ENCODE measurements around the gene MAP3K1. TPM values are rescaled to one million over a fixed set of nuclear protein-coding genes. Genes with fewer than 3 reads are reported as not detected.

Gene MAP3K1
- total RNA-seq, 1 experiment from 2014 or later = 7.9 TPM

DNA sequence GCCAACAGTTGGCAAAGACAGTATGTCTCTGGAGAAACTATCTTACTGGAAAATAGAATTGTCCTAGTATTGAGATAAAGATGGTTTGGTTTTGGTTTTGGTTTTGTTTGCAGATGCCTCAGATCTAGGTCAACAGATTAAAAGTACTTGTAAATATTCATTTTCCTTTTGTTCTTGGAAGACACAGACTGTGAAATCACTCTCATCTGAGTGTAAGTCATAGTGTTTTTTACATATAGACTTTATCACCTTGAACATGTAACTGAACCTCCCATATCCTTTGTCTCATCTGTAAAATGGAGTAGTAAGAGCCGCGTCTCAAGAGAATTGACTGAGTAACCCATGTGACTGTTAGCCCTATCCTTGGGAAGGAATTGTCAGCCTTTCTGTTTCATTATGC is 34.3 kb downstream of the MAP3K1 start:
- Mint-ChIP-seq H3K36me3 (ENCODE audit: insufficient read depth, unreplicated experiment) (peaks cover 7% of the 10 kb centered on the region), H3K27ac (ENCODE audit: low read depth, unreplicated experiment) (no peak overlapping the region), H3K27me3 (ENCODE audit: insufficient read depth, unreplicated experiment) (no peaks in the 10 kb centered on the region), H3K4me1 (ENCODE audit: insufficient read depth, unreplicated experiment) (peaks cover 31% of the 10 kb centered on the region), H3K9me3 (ENCODE audit: unreplicated experiment) (no peaks in the 10 kb centered on the region), H3K4me3 (ENCODE audit: unreplicated experiment) (no peak overlapping the region)
- no TSS peak for BruUV-seq (replicated peaks)
- ChIA-PET CTCF (interaction anchor here (1.1 kb wide), 1 partner anchor 585 kb away, joined by 3 read pairs; no protein-coding TSS in a partner anchor), POLR2A (no interaction called here)
- intact Hi-C loops (cut with micrococcal nuclease) = no loop called here
- no peak for DNase-seq (ENCODE audit: unreplicated experiment)
- TF ChIP-seq, protein P1, sequence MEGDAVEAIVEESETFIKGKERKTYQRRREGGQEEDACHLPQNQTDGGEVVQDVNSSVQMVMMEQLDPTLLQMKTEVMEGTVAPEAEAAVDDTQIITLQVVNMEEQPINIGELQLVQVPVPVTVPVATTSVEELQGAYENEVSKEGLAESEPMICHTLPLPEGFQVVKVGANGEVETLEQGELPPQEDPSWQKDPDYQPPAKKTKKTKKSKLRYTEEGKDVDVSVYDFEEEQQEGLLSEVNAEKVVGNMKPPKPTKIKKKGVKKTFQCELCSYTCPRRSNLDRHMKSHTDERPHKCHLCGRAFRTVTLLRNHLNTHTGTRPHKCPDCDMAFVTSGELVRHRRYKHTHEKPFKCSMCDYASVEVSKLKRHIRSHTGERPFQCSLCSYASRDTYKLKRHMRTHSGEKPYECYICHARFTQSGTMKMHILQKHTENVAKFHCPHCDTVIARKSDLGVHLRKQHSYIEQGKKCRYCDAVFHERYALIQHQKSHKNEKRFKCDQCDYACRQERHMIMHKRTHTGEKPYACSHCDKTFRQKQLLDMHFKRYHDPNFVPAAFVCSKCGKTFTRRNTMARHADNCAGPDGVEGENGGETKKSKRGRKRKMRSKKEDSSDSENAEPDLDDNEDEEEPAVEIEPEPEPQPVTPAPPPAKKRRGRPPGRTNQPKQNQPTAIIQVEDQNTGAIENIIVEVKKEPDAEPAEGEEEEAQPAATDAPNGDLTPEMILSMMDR (IDR thresholded peaks at IDR 0.05; ENCODE audit: unreplicated experiment) = no peak

DNA sequence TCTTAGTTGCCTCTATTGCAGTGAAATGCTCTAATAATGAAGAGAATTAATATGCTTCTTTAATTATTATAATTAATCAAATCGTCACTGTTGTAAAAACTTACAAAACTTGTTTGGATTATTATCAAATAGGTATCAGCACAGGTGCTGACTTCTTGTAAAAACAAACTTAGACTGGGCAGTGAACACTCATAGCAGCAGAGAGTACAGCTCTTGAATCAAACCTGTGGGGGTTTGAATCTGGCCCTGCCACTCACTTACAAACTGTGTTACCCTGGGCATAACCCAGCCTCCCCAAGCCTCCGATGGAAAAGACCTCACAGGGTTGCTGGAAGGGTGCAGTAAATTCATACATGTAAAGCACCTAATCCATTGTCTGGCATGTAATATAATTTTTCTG is 35.1 kb downstream of the MAP3K1 start:
- H3K9me3 Mint-ChIP-seq (ENCODE audit: unreplicated experiment) = no peaks in the 10 kb centered on the region
- no peaks in the 10 kb centered on the region for H3K27me3 Mint-ChIP-seq (ENCODE audit: insufficient read depth, unreplicated experiment)
- POLR2A ChIA-PET = no interaction called here
- H3K4me1 Mint-ChIP-seq (ENCODE audit: insufficient read depth, unreplicated experiment) = peaks cover 36% of the 10 kb centered on the region
- H3K4me3 Mint-ChIP-seq (ENCODE audit: unreplicated experiment) = no peak overlapping the region
- CTCF ChIA-PET = interaction anchor here (1.1 kb wide), 2 partner anchors 12 to 586 kb away, joined by 3 read pairs; no protein-coding TSS in a partner anchor
- no peak for DNase-seq (ENCODE audit: unreplicated experiment)
- TF ChIP-seq, protein P1 (IDR thresholded peaks at IDR 0.05; ENCODE audit: unreplicated experiment) = no peak
- H3K27ac Mint-ChIP-seq (ENCODE audit: low read depth, unreplicated experiment) = no peak overlapping the region
- BruUV-seq (replicated peaks) = no TSS peak
- intact Hi-C loops (cut with micrococcal nuclease) = no loop called here
- peaks cover 7% of the 10 kb centered on the region for H3K36me3 Mint-ChIP-seq (ENCODE audit: insufficient read depth, unreplicated experiment)

DNA sequence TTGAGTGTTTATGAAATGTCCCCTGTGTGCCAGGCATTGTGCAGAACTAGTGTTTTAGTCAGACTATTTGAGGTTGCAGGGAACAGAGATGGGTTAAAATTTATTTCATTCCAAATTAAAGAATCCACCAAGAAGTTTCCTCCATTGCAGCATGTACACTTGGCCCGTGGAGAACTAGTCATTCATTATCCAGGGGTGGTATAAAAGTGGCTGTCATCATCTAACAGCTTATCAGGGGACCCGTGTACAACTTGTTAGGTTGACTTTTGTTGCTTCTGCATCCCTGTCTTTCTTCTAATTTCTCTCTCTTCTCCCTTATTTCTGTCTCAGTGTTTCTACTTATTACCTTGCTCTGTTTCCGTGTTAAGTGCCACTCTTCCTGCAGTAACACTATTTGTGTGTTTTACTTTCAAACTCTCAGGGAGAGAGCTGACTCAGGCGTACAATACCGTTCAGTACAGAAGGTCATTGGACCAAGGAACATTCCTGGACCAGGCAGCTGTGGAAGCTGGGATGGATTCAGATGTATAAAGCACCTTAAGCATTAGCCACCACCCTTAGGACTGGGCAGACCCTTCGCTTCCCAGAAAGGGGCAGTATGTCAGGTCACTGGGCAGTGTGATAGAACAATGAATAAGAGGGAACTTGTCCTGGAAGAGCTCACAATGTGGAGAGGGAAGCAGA is 36.1 kb downstream of the MAP3K1 start:
- BruUV-seq (replicated peaks) = no TSS peak
- no peaks in the 10 kb centered on the region for H3K27me3 Mint-ChIP-seq (ENCODE audit: insufficient read depth, unreplicated experiment)
- no peak overlapping the region for H3K4me3 Mint-ChIP-seq (ENCODE audit: unreplicated experiment)
- no peak for DNase-seq (ENCODE audit: unreplicated experiment)
- TF ChIP-seq, protein P1 (IDR thresholded peaks at IDR 0.05; ENCODE audit: unreplicated experiment) = no peak
- H3K36me3 Mint-ChIP-seq (ENCODE audit: insufficient read depth, unreplicated experiment) = peaks cover 5% of the 10 kb centered on the region
- no peaks in the 10 kb centered on the region for H3K9me3 Mint-ChIP-seq (ENCODE audit: unreplicated experiment)
- intact Hi-C loops (cut with micrococcal nuclease) = no loop called here
- peaks cover 32% of the 10 kb centered on the region for H3K4me1 Mint-ChIP-seq (ENCODE audit: insufficient read depth, unreplicated experiment)
- ChIA-PET POLR2A (interaction anchor here (1.6 kb wide), 1 partner anchor 14 kb away, joined by 4 read pairs; no protein-coding TSS in a partner anchor), CTCF (interaction anchor here (0.6 to 1.5 kb wide), 4 partner anchors 8 to 580 kb away, joined by 3 to 4 read pairs (median 3); no protein-coding TSS in a partner anchor)
- no peak overlapping the region for H3K27ac Mint-ChIP-seq (ENCODE audit: low read depth, unreplicated experiment)

DNA sequence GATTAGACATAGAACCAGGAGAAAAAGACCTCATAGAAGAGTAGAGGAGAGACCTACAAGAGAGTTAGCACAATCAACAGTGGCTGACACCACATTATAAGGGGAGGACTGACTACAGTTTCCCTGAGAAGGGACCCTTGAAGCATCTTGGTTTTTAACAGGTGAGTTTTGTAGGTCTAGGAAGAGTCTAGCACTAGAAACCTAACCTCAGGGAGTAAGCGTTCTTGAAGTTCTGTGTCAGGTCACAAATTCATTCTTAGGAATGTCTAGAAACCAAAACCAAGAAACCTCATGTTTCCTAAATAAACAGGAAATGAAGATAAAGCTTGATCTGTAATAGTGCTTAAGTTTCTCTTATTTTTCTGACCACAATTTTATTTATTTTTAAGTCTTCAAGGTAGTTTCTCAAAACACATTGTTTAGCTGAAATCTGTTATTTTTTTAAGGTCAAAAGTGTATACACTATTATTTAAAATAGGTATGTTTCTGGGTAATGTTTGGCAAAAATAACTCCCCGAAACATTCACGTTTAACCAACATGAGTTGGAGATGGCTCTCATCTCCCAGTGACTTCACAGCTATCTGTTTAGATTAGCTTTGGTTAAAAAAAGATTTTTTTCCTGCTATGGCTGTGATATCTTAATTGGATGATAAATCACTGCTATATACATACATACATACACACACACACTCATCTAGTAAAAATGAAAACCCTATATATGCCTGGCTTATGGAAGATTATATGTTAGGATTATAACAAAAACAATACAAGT is 37.1 kb downstream of the MAP3K1 start:
- POLR2A ChIA-PET = interaction anchor here (1.6 kb wide), 1 partner anchor 15 kb away, joined by 4 read pairs; no protein-coding TSS in a partner anchor
- Mint-ChIP-seq H3K27me3 (ENCODE audit: insufficient read depth, unreplicated experiment) (no peaks in the 10 kb centered on the region), H3K9me3 (ENCODE audit: unreplicated experiment) (no peaks in the 10 kb centered on the region), H3K27ac (ENCODE audit: low read depth, unreplicated experiment) (no peak overlapping the region), H3K36me3 (ENCODE audit: insufficient read depth, unreplicated experiment) (no peaks in the 10 kb centered on the region), H3K4me3 (ENCODE audit: unreplicated experiment) (no peak overlapping the region), H3K4me1 (ENCODE audit: insufficient read depth, unreplicated experiment) (peaks cover 28% of the 10 kb centered on the region)
- intact Hi-C loops (cut with micrococcal nuclease) = no loop called here
- no TSS peak for BruUV-seq (replicated peaks)
- no peak for DNase-seq (ENCODE audit: unreplicated experiment)
- CTCF ChIA-PET = interaction anchor here (0.8 to 1.5 kb wide), 2 partner anchors 32 to 581 kb away, joined by 3 to 4 read pairs; no protein-coding TSS in a partner anchor
- TF ChIP-seq, protein P1 (IDR thresholded peaks at IDR 0.05; ENCODE audit: unreplicated experiment) = no peak
